Activated CD4-positive, alpha-beta T cell treated with anti-CD3 and anti-CD28 coated beads, Interleukin-2, amount 50 U/mL, for 4 hours (primary cell): ENCODE measurements around the gene PLIN5.

Experiments
- DNase-seq, 2 experiments: peaks; one replicate each; pipeline ENCODE4 v3.0.0-alpha.2; 2020

PLIN5 gene

DNA sequence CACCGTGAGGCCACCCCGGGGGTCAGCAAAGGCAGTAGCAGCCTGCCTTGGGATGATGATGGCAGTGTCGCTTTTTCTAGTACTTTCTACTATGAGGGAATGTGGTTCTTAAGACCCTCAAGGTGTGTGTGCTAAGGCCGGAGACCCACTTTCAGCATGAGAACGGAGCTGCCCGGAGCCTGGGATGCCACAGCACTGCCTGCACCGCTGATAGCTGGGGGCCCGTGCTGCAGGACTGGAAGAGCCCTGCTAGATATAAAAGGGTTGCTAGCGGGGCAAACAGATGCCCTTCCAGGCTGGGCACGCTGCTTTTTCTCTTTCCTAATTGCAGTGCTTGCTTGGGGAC, 31.2 kb downstream of the PLIN5 start:
- no peak for DNase-seq

DNA sequence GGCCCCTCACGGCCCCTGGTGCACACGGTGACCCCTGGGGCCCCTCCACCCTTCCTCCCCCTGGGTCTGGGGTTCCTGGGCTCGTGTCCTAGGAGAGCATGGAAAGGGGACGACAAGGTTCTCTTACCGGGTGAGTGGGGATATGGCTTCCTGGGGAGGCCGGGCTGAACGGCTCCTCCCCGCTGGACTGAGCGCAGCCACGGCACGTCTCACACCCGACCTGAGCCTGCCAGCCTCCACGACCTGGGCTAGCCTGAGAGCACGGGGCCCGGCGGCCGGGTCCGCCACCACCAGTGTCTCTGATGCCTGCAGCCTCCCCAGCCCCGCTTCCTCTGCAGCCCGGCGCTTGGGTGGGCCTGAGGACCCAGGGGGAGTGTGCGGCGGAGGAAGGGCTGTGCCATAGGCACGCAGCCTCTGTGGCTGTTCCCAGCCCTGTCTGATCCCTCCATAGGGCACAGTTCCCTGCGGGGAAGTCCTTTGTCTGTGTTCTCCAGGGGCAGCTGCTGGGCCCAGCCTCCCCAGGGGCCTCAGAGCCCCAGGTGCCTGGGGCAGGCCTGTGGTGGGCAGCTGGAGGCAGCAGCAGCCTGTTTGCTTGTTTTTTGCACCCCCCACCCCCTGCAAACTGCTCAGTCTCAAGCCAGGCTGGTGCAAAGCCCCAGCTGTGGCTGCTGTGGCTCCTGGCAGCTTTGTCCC, 31.7 kb downstream of the PLIN5 start:
- DNase-seq: no peak

DNA sequence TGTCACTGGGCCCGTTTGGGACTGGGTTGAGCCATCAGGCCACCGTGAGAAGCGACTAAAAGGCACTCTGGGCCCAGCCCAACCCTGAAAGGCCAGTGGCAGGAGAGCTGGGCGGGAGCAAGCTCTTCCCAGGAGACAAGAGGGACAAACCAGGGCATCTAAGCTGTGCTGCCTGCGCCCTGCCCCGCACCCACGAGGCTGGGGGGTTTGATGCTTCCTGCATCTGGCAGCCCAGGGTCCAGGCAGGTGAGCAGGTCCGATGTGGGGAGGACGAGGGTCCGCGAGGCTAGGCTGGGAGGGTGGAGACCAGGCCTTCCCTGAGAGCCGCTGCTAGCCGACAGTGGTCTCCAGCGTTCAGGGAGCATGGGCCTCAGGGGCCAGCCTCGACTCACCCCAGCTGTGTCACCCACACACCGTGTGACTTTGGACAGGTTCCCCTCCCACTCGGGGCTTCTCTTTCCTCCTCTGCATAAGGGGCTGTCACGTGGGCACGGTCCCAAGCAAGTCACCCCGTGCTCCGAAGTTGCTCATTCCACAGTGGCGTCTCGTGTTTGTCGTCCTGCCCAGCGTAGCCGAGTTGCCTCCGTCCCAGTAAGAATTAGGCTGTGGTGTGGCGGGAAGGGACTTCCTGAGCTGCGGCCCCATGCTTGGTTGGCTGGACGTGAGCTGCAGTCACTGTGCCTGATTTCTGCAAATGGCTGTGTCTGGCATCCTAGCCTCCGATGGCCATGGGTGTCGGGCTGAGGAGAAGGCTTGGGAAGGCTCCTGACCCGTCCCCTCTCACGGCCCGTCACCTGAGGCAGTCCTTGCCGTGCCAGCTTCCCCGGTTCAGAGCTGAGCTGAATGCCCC, 32.5 kb downstream of the PLIN5 start:
- DNase-seq: no peak

DNA sequence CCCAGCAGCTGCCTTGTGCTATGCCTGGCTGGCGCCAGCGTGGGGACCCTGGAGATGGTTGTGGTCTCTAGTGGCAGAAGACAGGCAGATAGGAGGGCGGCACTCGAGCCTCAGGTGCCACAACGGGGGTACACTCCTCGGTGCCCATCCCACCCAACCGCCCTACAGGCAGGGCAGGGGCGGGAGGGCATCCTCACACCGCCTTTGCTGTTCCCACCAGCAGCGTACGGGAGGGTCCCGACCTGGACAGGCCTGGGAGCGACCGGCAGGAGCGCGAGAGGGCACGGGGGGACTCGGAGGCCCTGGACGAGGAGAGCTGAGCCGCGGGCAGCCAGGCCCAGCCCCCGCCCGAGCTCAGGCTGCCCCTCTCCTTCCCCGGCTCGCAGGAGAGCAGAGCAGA, 33.3 kb downstream of the PLIN5 start:
- DNase-seq: no peak

DNA sequence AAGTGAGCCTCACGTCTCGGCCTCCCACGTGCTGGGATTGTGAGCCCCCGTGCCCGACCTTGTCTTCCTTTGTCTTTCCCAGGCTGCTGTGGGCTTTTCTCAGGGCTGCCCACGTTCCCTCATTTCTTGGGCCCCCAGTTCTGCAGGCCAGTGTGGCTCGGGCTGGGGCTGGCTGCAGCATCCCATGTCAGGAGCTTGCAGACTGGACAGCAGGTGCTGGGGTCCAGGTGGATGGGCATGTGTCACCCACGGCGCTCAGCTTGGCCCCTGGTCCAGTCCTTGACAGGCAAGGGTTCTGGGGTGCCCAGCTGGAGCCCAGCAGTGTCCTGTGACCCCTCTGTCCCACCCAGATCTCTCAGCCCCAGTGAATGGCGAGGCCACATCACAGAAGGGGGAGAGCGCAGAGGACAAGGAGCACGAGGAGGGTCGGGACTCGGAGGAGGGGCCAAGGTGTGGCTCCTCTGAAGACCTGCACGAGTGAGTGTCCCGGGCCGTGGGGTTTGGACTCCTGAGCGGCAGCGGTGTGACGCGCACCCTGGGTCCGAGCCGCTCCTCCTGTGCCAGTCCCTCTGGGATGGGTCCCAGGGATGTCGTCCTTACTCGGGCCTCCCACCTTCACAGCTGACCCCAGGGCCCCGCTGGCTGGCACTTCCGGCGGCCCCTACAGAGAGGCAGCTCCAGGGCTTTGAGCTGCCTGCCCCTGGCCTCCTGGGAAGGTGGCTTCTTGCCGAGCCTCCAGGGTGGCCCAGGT, 34.0 kb downstream of the PLIN5 start:
- no peak for DNase-seq

DNA sequence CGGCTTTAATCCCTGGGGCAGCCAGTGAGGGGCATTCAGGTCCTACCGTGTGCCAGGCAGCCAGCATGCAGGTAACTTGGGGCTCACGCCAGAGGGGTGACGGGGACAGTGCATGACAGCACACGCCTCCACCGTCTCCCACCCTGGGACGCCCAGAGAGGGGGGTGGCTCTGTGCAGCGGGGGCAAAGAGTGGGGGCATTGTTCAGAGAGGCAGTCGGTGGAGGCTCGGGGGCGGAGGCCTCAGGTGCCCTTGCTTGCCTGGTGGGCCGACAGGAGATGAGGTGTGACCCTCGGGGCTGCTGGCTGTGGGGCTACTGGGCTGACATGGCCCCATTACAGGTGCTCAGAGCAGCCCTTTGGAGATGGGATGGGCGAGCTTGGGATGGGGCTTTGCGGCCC, 35.2 kb downstream of the PLIN5 start:
- DNase-seq: no peak

DNA sequence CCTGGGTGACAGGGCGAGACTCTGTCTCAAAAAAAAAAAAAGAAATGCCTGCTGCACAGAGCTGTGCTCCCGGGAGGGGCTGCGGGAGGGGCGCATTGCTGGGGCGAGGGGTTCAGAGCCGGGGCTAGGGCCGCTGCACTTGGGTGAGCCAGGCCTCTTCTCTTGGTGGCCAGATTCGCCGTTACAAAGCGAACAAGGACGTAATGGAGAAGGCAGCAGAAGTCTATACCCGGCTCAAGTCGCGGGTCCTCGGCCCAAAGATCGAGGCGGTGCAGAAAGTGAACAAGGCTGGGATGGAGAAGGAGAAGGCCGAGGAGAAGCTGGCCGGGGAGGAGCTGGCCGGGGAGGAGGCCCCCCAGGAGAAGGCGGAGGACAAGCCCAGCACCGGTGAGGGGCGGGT, 35.7 kb downstream of the PLIN5 start:
- no peak for DNase-seq

DNA sequence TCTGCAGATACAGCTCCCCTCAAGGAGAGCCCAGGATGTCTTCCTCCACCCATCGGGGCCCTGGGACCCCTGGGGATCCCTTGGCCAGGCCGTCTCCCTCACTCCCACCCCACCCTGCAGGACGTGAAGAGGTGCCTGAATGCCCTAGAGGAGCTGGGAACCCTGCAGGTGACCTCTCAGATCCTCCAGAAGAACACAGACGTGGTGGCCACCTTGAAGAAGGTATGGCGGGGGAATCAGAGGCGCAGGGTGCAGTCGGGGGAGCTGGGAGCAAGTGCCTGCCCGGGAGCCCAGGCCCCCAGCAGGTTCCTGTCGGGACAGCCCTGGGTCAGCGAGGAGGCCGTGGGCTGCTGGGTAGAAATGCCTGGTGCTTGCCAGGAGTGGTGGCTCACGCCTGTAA, 36.3 kb downstream of the PLIN5 start:
- DNase-seq: no peak

DNA sequence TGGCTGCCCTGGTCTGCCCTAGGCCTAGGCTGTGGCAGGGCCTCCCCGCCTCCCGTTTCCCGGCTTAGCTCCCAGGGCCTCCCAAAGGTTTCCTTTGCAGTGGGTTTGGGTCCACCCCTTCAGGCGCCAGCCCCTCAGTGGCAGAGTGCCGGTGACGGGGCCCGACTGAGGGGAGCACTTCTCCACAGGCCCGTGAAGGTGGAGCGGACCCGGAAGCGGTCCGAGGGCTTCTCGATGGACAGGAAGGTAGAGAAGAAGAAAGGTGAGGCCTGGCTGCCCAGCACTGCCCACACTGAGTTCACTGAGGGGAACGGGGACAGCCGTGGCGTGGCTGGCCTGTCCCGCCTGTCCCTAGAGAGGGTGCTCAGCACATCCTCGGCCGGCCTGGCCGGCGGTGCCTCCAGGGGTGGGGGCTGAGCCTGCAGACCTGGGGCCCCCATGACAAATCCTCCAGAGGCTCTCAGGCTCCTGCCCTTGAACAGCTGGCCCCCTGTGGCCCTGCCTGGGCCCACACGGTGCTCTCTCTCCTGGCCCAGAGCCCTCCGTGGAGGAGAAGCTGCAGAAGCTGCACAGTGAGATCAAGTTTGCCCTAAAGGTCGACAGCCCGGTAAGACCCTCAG, 37.1 kb downstream of the PLIN5 start:
- DNase-seq: no peak

DNA sequence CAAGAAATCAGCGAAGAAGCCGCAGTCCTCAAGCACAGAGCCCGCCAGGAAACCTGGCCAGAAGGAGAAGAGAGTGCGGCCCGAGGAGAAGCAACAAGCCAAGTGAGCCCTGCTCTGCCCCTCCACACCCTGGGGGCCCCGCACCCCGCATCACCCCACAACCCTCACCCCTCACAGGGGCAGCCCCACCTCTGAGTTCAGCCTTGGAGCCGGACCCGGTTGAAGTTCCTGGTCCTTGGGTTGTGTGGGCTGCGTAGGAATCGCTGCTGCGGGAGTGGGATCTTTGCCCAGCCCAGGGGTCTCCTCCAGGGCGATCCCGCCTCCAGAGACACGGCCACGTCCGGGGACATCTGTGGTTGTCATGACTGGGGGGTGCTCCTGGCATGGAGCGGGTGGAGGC, 38.7 kb downstream of the PLIN5 start:
- DNase-seq: no peak

DNA sequence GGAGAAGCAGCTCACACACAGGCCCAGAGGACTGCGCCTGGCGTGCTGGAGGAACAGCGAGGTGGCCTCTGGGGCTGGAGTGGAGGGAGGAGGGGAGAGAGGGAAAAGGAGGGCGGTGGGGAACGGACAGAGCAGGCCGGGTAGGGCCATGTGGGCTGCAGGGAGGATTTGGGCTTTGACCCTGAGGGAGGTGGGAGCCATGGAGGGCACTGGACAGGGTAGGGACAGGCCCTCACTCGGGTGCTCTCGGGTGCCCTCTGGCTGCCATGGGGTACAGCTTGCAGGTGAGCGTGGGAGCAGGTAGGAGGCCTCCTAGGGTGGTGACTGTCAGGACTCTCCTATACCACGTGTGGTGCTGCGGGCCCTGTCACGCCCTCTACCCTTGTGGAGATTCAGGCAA, 39.6 kb downstream of the PLIN5 start:
- DNase-seq: no peak

DNA sequence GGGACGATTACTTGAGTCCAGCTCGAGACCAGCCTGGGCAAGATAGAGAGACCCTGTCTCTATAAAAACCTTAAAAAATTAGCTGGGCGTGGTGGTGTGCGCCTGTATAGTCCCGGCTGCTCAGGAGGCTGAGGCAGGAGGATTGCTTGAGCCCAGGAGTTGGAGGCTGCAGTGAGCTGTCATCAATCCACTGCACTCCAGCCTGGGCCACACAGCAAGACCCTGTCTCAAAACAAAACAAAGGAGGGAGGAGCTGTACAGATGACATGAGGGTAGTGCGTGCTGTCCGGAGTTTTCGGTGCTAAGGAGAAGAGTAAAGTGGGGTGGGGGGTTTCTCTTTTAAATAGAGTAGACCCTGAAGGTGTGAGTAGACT, 40.3 kb downstream of the PLIN5 start:
- no peak for DNase-seq

DNA sequence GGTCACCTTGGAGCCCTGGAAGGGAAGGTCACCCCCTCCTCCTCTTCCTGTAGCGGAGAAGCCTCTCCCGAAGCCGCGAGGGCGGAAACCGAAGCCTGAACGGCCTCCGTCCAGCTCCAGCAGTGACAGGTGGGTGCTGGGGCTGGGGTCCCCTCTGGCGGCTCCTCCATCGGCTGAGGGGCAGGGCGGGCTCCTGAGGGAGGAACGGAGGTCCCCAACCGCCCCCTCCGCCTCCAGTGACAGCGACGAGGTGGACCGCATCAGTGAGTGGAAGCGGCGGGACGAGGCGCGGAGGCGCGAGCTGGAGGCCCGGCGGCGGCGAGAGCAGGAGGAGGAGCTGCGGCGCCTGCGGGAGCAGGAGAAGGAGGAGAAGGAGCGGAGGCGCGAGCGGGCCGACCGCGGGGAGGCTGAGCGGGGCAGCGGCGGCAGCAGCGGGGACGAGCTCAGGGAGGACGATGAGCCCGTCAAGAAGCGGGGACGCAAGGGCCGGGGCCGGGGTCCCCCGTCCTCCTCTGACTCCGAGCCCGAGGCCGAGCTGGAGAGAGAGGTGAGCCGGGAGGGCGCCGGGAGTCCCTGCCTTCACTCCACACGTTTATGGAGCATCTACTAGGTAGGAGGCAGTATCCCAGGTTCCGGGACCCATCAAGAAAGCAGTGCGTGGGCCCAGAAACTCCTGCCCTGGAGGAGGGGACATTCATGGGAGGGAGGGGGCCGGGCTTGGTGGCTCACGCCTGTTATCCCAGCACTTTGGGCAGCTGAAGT, 40.9 kb downstream of the PLIN5 start:
- DNase-seq: no peak

DNA sequence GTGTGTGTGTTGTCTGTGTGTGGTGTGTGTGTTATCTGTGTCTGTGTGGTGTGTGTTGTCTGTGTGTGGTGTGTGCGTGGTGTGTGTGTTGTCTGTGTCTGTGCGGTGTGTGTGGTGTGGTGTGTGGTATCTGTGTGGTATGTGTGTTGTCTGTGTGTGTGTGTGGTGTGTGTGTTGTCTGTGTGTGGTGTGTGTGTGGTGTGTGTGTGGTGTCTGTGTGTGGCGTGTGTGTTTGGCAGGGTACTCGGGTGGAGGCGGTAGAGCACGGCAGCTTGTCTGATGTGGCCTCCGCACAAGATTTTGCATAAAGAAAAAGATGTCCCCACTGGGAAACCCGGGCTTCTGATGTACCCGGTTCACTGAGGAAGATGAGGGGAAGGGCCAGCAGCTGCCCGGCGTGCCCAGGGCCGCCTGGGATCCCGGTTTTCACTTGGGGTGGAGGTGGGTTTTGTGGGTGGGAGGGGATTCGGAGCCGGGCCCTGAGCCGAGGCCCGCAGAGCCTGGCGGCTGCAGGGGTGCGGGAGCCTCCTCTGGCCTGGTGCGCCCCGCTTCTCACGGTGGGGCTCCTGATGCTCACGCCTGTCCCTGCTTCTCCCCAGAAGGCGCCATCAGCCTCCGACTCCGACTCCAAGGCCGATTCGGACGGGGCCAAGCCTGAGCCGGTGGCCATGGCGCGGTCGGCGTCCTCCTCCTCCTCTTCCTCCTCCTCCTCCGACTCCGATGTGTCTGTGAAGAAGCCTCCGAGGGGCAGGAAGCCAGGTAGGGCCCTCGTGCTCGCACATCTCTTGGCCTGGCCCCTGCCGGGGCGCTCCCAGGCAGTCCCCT, 41.7 kb downstream of the PLIN5 start:
- DNase-seq: no peak

DNA sequence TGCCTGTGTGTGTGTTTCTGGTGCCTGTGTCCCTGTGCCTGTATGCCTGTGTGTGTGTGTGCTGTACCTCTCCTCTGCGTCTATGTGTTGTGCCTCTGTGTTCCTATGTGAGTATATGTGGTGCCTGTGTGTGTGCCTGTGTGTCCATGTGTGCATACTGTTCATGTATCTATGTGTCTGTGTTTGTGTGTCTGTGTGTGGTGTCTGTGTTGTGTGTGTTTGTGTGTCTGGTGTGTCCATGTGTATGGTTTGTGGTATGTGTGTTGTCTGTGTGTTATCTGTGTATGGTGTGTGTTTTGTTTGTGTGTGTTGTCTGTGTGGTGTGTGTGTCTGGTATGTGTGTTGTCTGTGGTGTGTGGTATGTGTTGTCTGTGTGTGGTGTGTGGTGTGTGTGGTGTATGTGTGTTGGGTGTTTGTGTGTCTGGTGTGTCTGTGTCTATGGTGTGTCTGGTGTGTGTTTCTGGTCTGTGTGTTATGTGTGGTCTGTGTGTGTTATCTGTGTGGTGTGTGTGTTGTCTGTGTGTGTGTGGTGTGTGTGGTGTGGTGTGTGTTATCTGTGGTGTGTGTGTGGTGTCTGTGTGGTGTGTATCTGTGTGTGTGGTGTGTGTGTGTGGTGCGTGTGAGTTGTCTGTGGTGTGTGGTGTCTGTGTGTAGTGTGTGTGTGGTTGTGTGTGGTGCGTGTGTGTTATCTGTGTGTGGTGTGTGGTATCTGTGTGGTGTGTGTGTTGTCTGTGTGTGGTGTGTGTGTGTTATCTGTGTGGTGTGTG, 42.5 kb downstream of the PLIN5 start:
- no peak for DNase-seq

DNA sequence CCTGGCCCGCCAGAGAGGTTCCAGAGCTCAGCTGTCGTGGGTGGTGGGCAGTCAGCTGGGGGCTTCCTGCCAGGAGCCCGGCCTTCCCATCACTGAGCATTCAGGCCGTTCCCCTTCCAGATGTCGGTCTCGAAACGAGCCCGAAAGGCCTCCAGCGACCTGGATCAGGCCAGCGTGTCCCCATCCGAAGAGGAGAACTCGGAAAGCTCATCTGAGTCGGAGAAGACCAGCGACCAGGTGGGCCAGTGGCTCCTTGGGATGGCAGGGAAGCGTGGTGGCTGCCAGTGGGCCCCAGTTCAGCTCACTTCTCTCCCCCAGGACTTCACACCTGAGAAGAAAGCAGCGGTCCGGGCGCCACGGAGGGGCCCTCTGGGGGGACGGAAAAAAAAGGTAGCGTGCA, 43.6 kb downstream of the PLIN5 start:
- no peak for DNase-seq

DNA sequence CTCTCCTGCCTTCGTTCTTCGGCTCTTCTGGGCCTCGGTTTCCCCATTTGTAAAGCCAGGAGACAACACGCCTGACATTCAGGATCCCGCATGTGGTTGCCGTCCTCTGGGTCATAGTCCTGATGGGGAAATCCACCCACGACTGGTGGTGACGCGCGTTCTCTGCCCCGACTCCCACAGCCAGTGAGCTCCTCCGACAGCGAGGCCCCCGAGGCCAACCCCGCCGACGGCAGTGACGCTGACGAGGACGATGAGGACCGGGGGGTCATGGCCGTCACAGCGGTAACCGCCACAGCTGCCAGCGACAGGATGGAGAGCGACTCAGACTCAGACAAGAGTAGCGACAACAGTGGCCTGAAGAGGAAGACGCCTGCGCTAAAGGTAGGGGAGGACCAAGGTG, 46.5 kb downstream of the PLIN5 start:
- DNase-seq: no peak

DNA sequence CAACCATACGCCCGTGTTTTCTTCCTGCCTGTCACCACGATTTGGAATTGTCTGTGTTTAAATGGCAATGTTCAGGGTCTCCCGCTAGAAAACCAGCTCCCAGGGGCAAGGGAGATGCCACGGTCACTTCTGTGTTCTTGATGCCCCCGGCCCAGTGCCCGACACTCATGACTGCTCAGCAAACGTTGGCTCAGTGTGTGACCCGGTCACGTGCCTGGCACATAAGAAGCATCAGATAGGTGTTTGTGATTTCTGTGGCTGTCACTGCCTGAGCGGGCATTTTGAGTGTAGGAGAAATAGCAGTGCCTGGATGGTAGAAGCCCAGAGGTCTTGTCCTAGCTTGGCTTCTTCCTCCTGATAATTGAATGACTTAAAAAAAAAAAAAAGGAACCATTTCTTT, 47.5 kb downstream of the PLIN5 start:
- DNase-seq: no peak

DNA sequence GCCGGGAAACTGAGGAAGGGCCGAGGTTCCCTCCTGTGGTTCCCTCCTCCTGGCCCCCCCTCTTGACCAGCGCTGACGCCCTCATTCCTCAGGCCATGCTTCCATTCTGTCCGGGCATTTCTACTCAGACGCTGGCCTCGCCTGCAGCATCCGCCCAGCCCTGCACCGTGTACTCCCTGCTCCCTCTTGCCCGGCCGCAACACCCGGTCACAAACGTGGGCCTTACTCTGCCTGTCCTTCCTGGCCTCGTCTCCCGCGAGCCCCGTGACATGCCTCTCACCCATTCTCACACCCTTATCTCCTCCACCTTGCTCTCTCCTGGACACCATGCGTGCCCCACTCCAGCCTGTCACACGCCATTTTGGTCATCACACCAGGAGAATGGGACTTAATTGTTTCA, 51.6 kb downstream of the PLIN5 start:
- no peak for DNase-seq

DNA sequence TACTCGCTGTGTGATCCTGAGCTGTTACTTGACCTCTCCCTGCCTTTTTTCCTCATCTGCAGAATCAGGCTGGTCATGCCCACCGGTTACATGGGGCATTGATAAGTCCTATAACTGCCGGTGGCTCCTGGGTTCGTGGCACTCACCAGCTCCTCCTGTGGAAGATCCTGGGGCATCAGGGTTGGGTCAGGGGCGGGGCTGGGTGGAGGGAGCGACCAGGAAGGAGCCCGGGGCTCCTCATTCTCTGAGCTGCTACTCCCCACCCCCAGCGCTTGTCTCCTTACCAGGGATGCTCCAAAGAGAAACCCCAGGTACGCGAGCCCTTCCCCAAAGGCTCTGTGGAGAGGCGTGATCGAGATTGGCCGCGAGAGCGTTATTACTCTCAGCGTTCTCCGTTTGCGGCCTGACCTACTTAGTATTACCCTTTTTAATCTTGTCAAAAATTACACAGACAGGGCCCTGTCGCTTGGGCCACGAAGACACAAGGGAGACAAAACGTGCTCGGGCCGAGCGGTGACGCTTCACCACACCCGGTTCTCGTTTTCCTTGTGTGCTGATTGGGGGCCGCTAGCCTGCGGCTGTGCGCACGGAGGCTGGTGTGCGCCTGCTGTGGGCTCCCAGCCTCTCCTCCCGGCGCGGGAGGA, 52.2 kb downstream of the PLIN5 start:
- DNase-seq: no peak
